ENCODE data around the gene RAD9A. TPM values are rescaled to one million over a fixed set of nuclear protein-coding genes. Genes with fewer than 3 reads are reported as not detected.
A peak's percentile ranks its signal among the peaks of the same experiment; 100 is the strongest.

Gene RAD9A
- total and polyA plus RNA-seq, 9 of the 15 experiments (the other 6 are each of a cell fraction or from before 2014, with no cell fraction given) = 1.4 to 41.2 (median 16.1) TPM

GRCh38 chr11:67373648-67374570 is 17.9 kb upstream of the RAD9A start (continued):
- no peak for TF ChIP-seq RERE (CRISPR knock-in tag; IDR thresholded peaks at IDR 0.05; ENCODE audit: borderline replicate concordance)
- no peak; the same call in 1 of the 2 replicates for TF ChIP-seq E2F3 (CRISPR knock-in tag; IDR thresholded peaks at IDR 0.05)
- TF ChIP-seq ZNF354B (CRISPR knock-in tag; IDR thresholded peaks at IDR 0.05) = no peak
- no peak for TF ChIP-seq BRCA1 (IDR thresholded peaks at IDR 0.05)
- no peak for TF ChIP-seq BRCA1 (CRISPR knock-in tag; IDR thresholded peaks at IDR 0.05)
- TF ChIP-seq NCOA6 (IDR thresholded peaks at IDR 0.05) = no peak
- TF ChIP-seq NKRF (IDR thresholded peaks at IDR 0.05; ENCODE audit: borderline replicate concordance) = peak; percentile 39; the same call in 1 of the 2 replicates
- 0 out of 2 replicates have a peak, but pooled peaks have one; percentile 17 for TF ChIP-seq LEF1 (IDR thresholded peaks at IDR 0.05)
- TF ChIP-seq ZNF197 (CRISPR knock-in tag; IDR thresholded peaks at IDR 0.05; ENCODE audit: low read depth) = peak; percentile 24; the same call in 1 of the 2 replicates
- no peak for TF ChIP-seq ZBTB9 (CRISPR knock-in tag; IDR thresholded peaks at IDR 0.05)
- no peak for TF ChIP-seq ARHGAP35 (IDR thresholded peaks at IDR 0.05; ENCODE audit: partially characterized antibody)
- peak; percentile 49 for TF ChIP-seq HDAC2 (IDR thresholded peaks at IDR 0.05)
- no peak for TF ChIP-seq BCOR (IDR thresholded peaks at IDR 0.05)
- peak; percentile 44; the same call in 1 of the 2 replicates for TF ChIP-seq POLR2G (IDR thresholded peaks at IDR 0.05; ENCODE audit: low read depth, low read length)
- TF ChIP-seq TSC22D4 (tag; IDR thresholded peaks at IDR 0.05) = no peak
- TF ChIP-seq ATF4 (CRISPR knock-in tag; IDR thresholded peaks at IDR 0.05) = no peak
- TF ChIP-seq DPF2 (IDR thresholded peaks at IDR 0.05) = peak; percentile 84
